Tibial nerve (tissue), 4 donors: ENCODE data around the gene GSTO1.

Experiments
- CTCF ChIP-seq, 5 experiments: fragments of 200-600 bp in 3 of 5; fragments of 450-650 bp in 2 of 5; sonication (generic) in 3 of 5; IDR thresholded peaks; one replicate each; pipeline ENCODE4 v1.5.1; 2016 to 2019; ENCODE audit warnings: antibody characterized with exemption in 5 of 5, mild to moderate bottlenecking in 3 of 5, moderate library complexity in 2 of 5
- EP300 ChIP-seq, 2 donors: sonication (generic); formaldehyde crosslinking; IDR thresholded peaks; one replicate each; pipeline ENCODE4 v1.6.1; 2017; ENCODE audit warnings: antibody characterized with exemption in 2 of 2, mild to moderate bottlenecking in 1 of 2
- POLR2A ChIP-seq, 2 donors: fragments of 450-650 bp; IDR thresholded peaks; one replicate each; pipeline ENCODE4 v1.6.1; 2017; ENCODE audit warnings: antibody characterized with exemption in 2 of 2, mild to moderate bottlenecking in 2 of 2, moderate library complexity in 2 of 2

DNA sequence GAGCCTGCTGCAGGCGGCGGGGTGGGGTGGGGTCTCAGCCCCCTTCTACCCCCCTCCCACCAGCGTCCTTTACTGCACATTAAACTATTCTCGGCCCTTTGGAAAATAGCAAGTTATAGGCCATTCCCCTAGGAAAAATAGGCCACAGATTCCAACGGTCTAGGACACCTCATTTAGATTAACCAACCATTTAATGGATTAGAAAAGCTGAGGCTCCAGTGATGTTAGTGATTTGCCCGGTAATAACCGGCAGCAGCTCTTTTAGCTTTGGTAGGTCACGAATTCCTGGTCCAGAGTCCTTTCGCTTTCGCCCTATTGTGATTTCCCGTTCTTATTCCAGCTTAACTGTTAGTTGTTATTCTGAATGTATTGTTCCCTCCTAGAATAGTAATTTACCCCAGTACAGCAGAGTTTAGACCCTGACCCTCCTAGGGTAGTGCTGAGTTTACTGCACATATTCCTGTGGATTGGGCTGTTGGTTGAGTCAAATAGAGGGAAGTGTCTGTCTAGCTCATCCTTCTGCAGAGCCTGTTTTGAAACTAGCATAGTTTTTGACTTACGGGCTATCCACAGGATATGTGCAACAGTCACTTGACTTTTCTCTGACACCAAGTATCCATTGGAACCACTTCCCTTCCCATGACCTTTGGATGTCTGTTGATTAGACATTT, 754 bp downstream of the GSTO1 start:
- TF ChIP-seq CTCF (IDR thresholded peaks at IDR 0.05) (no peak), POLR2A (IDR thresholded peaks at IDR 0.05) (peak in 1 of 2 donors; percentile 49), EP300 (IDR thresholded peaks at IDR 0.05) (peak in 1 of 2 donors; percentile 87)
